CD14-positive monocyte (primary cell): ENCODE results near the gene SLC2A2. TPM values are rescaled to one million over a fixed set of nuclear protein-coding genes. Genes with fewer than 3 reads are reported as not detected.

Source experiments
- DNase-seq, 3 donors: peaks; one replicate each; pipeline ENCODE4 v3.0.0-alpha.2; 2011 to 2022
- H2AFZ ChIP-seq: 2 replicates; pipeline ENCODE4 v1.6.0; 2012; ENCODE audit warnings: mild to moderate bottlenecking, low read depth, low read length, inconsistent platforms; ENCODE audit not compliant: insufficient read depth, poor library complexity, severe bottlenecking
- H3K27ac ChIP-seq, 2 donors: 1 replicate in 1 of 2; 2 replicates in 1 of 2; pipeline ENCODE4 v1.5.1; 2012 to 2013; ENCODE audit warnings: low read length in 2 of 2, control low read depth in 1 of 2, inconsistent platforms in 1 of 2, low read depth in 1 of 2, mild to moderate bottlenecking in 1 of 2
- H3K27me3 ChIP-seq, 2 donors: one replicate each; pipeline versions ENCODE4 v1.6.0 to v1.6.1; 2011 to 2013; ENCODE audit warnings: low read length in 2 of 2; ENCODE audit not compliant: control insufficient read depth in 2 of 2, insufficient read depth in 2 of 2
- H3K36me3 ChIP-seq, 2 donors: replicated peaks in 1 of 2; 1 replicate in 1 of 2; 2 replicates in 1 of 2; pipeline versions ENCODE4 v1.5.1 to v1.6.1; 2012 to 2013; ENCODE audit warnings: low read length in 2 of 2, control low read depth in 1 of 2, inconsistent platforms in 1 of 2, mild to moderate bottlenecking in 1 of 2; ENCODE audit not compliant: insufficient read depth in 2 of 2, control insufficient read depth in 1 of 2
- H3K4me1 ChIP-seq, 2 donors: 1 replicate in 1 of 2; 2 replicates in 1 of 2; pipeline versions ENCODE4 v1.5.1 to v1.6.1; 2012 to 2013; ENCODE audit warnings: low read length in 2 of 2, control low read depth in 1 of 2, inconsistent platforms in 1 of 2, mild to moderate bottlenecking in 1 of 2, moderate library complexity in 1 of 2; ENCODE audit not compliant: insufficient read depth in 2 of 2, control insufficient read depth in 1 of 2
- H3K4me2 ChIP-seq: replicated peaks from 2 replicates; pipeline ENCODE3; 2012; ENCODE audit warnings: low read length, moderate library complexity, mild to moderate bottlenecking; ENCODE audit not compliant: poor library complexity, severe bottlenecking; ENCODE audit errors: extremely low read depth
- H3K4me3 ChIP-seq, 3 experiments: fragments of 200-600 bp in 1 of 3; sonication (generic) in 1 of 3; replicated peaks in 1 of 3; 1 replicate in 2 of 3; 2 replicates in 1 of 3; pipeline ENCODE4 v1.5.1; 2011 to 2013; ENCODE audit warnings: low read length in 3 of 3, mild to moderate bottlenecking in 3 of 3, control low read depth in 2 of 3, low read depth in 2 of 3, inconsistent platforms in 1 of 3, moderate library complexity in 1 of 3
- H3K79me2 ChIP-seq: 2 replicates; pipeline ENCODE4 v1.6.0; 2012; ENCODE audit warnings: mild to moderate bottlenecking, control low read depth, inconsistent platforms, low read length, moderate library complexity; ENCODE audit not compliant: insufficient read depth
- H3K9ac ChIP-seq: 2 replicates; pipeline ENCODE4 v1.6.0; 2017; ENCODE audit warnings: low read length, mild to moderate bottlenecking; ENCODE audit not compliant: insufficient read depth, poor library complexity, severe bottlenecking
- H3K9me3 ChIP-seq, 2 donors: replicated peaks in 1 of 2; 1 replicate in 1 of 2; 2 replicates in 1 of 2; pipeline versions ENCODE4 v1.5.1 to v1.6.1; 2012 to 2013; ENCODE audit warnings: low read length in 2 of 2, control low read depth in 1 of 2; ENCODE audit not compliant: control insufficient read depth in 1 of 2, insufficient read depth in 1 of 2
- H4K20me1 ChIP-seq: 2 replicates; pipeline ENCODE4 v1.6.0; 2012; ENCODE audit warnings: mild to moderate bottlenecking, low read length, control low read depth, moderate library complexity; ENCODE audit not compliant: insufficient read depth
- H3K27ac Mint-ChIP-seq, 7 donors: one replicate each; pipeline ENCODE4 v1.8.0; 2020; ENCODE audit warnings: mild to moderate bottlenecking in 7 of 7, mixed read lengths in 7 of 7, moderate library complexity in 6 of 7, inconsistent platforms in 2 of 7
- H3K27me3 Mint-ChIP-seq, 3 donors: one replicate each; pipeline ENCODE4 v1.8.0; 2021 to 2022; ENCODE audit warnings: low read depth in 3 of 3, mild to moderate bottlenecking in 3 of 3, mixed read lengths in 3 of 3, moderate library complexity in 3 of 3, inconsistent platforms in 1 of 3
- H3K36me3 Mint-ChIP-seq, 2 donors: one replicate each; pipeline ENCODE4 v1.8.0; 2020; ENCODE audit warnings: mixed read lengths in 2 of 2, inconsistent platforms in 1 of 2, mild to moderate bottlenecking in 1 of 2
- H3K4me1 Mint-ChIP-seq: one replicate; pipeline ENCODE4 v1.8.0; 2020; ENCODE audit warnings: mild to moderate bottlenecking, mixed read lengths
- H3K4me3 Mint-ChIP-seq, 2 donors: one replicate each; pipeline ENCODE4 v1.8.0; 2020; ENCODE audit warnings: mild to moderate bottlenecking in 2 of 2, mixed read lengths in 2 of 2, moderate library complexity in 1 of 2
- H3K9me3 Mint-ChIP-seq, 7 donors: one replicate each; pipeline ENCODE4 v1.8.0; 2020 to 2022; ENCODE audit warnings: mixed read lengths in 7 of 7, mild to moderate bottlenecking in 6 of 7, moderate library complexity in 6 of 7, inconsistent platforms in 2 of 7
- WGBS: methylation state at CpG from one replicate; pipeline ENCODE4 v1.1.5; 2013; ENCODE audit warnings: missing lambda C conversion rate; ENCODE audit not compliant: insufficient coverage; 5-methylcytosine and 5-hydroxymethylcytosine counted together
- intact Hi-C, 2 donors: fragments of 100-400 bp; cut with micrococcal nuclease; formaldehyde crosslinking; loops; one replicate each; pipeline versions ENCODE4 v1.15.0 to v1.15.1; 2023
- polyA plus RNA-seq, 3 donors: library from polyadenylated mRNA; depleted of rRNA in 1 of 3; unstranded in 2 of 3; stranded (reverse) in 1 of 3; fragments of 300-500 nt in 2 of 3; fragments of >200 nt in 1 of 3; fragmentation: Illumina TruSeq in 2 of 3; gene quantifications; 1 replicate in 2 of 3; 2 replicates in 1 of 3; pipeline ENCODE4 v1.2.3, GENCODE V29; 2012 to 2021
- TF ChIP-seq, protein P1 (sequence below): fragments of 200-600 bp; IDR thresholded peaks from one replicate; pipeline ENCODE4 v1.8.0; 2022; ENCODE audit warnings: antibody characterized with exemption, mild to moderate bottlenecking

The SLC2A2 gene
- polyA plus RNA-seq, 3 donors: not detected

GRCh38 chr3:171057072-171057471, 30.6 kb upstream of the SLC2A2 start:
- TF ChIP-seq, protein P1, sequence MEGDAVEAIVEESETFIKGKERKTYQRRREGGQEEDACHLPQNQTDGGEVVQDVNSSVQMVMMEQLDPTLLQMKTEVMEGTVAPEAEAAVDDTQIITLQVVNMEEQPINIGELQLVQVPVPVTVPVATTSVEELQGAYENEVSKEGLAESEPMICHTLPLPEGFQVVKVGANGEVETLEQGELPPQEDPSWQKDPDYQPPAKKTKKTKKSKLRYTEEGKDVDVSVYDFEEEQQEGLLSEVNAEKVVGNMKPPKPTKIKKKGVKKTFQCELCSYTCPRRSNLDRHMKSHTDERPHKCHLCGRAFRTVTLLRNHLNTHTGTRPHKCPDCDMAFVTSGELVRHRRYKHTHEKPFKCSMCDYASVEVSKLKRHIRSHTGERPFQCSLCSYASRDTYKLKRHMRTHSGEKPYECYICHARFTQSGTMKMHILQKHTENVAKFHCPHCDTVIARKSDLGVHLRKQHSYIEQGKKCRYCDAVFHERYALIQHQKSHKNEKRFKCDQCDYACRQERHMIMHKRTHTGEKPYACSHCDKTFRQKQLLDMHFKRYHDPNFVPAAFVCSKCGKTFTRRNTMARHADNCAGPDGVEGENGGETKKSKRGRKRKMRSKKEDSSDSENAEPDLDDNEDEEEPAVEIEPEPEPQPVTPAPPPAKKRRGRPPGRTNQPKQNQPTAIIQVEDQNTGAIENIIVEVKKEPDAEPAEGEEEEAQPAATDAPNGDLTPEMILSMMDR: no peak
- H3K27me3 ChIP-seq: no peaks in the 10 kb centered on the region
- H3K27ac Mint-ChIP-seq: no peak overlapping the region
- no peak overlapping the region for H3K4me3 ChIP-seq
- H3K36me3 Mint-ChIP-seq: no peaks in the 10 kb centered on the region
- no peaks in the 10 kb centered on the region for H3K27me3 Mint-ChIP-seq
- H3K4me2 ChIP-seq: no peak overlapping the region
- no peaks in the 10 kb centered on the region for H3K9me3 ChIP-seq
- no CpG with 5 or more reads among the region's 1 CpG for WGBS
- no peaks in the 10 kb centered on the region for H3K36me3 ChIP-seq
- H3K27ac ChIP-seq: no peak overlapping the region
- no peaks in the 10 kb centered on the region for H3K9me3 Mint-ChIP-seq
- H3K4me3 Mint-ChIP-seq: no peak overlapping the region
- no peaks in the 10 kb centered on the region for H4K20me1 ChIP-seq
- H2AFZ ChIP-seq: no peak overlapping the region
- H3K9ac ChIP-seq: no peak overlapping the region
- no peaks in the 10 kb centered on the region for H3K4me1 ChIP-seq
- H3K79me2 ChIP-seq: no peaks in the 10 kb centered on the region
- intact Hi-C loops: no loop called here
- no peaks in the 10 kb centered on the region for H3K4me1 Mint-ChIP-seq
- DNase-seq: no peak

DNA sequence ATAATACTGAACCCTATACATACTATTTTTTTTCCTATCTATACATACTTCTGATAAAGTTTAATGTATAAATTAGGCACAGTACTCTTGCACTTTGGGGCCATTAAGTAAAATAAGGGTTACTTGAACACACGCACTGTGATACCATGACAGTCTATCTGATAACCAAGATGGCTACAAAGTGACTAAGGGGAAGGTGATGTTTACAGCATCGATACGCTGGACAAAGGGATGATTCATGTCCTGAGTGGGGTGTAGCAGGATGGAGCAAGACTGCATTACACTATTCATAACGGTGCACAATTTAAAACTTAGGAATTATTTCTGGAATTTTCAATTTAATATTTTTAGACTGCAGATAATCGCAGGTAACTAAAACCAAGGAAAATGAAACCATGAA, 30.0 kb upstream of the SLC2A2 start:
- Mint-ChIP-seq H3K36me3 (no peaks in the 10 kb centered on the region), H3K27ac (no peak overlapping the region), H3K9me3 (no peaks in the 10 kb centered on the region), H3K4me1 (no peaks in the 10 kb centered on the region), H3K4me3 (no peak overlapping the region), H3K27me3 (no peaks in the 10 kb centered on the region)
- no peak overlapping the region for H2AFZ ChIP-seq
- H3K27me3 ChIP-seq: no peaks in the 10 kb centered on the region
- H3K36me3 ChIP-seq: no peaks in the 10 kb centered on the region
- DNase-seq: no peak
- no peak overlapping the region for H3K27ac ChIP-seq
- H3K4me1 ChIP-seq: no peaks in the 10 kb centered on the region
- no peaks in the 10 kb centered on the region for H3K79me2 ChIP-seq
- TF ChIP-seq, protein P1: no peak
- H3K4me2 ChIP-seq: no peak overlapping the region
- intact Hi-C loops: no loop called here
- H3K4me3 ChIP-seq: no peak overlapping the region
- WGBS: 90% methylated on average over 2 of the region's 5 CpGs
- no peak overlapping the region for H3K9ac ChIP-seq
- H3K9me3 ChIP-seq: no peaks in the 10 kb centered on the region
- no peaks in the 10 kb centered on the region for H4K20me1 ChIP-seq
